ENCODE results near the gene PRKG1. TPM values are rescaled to one million over a fixed set of nuclear protein-coding genes. Genes with fewer than 3 reads are reported as not detected.

Gene PRKG1
- total and polyA plus RNA-seq, 8 donors = 1.2 to 9.6 (median 2.9) TPM

DNA sequence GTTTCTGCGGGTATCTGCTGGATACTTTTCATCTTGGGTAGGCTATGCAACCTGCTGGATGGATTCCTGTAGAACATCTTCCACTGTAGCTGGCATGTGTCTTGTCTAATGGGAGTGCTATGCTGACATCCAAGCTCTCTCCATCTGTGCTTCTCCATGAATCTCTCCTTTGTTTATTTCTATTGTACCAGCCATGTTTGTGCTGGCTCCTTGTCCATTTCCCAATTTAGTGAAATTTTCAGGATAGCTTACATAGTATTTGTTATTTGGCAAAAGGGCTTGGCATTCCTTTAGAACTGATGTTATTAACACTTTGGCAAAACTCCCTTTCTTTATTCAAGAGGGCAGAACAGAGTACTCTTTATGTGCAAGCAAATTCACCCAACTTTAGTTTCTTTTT, 427.1 kb downstream of the PRKG1 start:
- no peaks in the 10 kb centered on the region for H3K36me3 ChIP-seq
- WGBS, 2 donors = 91 to 94% methylated on average over 1 of the region's 1 CpG
- no peak overlapping the region for H3K4me3 ChIP-seq
- no peaks in the 10 kb centered on the region for H3K27me3 ChIP-seq
- ATAC-seq (no peak), DNase-seq (no peak), FAIRE-seq (no peak)
- H3K27ac ChIP-seq = no peak overlapping the region
- no peaks in the 10 kb centered on the region for H3K4me1 ChIP-seq
- TF ChIP-seq, protein P1, sequence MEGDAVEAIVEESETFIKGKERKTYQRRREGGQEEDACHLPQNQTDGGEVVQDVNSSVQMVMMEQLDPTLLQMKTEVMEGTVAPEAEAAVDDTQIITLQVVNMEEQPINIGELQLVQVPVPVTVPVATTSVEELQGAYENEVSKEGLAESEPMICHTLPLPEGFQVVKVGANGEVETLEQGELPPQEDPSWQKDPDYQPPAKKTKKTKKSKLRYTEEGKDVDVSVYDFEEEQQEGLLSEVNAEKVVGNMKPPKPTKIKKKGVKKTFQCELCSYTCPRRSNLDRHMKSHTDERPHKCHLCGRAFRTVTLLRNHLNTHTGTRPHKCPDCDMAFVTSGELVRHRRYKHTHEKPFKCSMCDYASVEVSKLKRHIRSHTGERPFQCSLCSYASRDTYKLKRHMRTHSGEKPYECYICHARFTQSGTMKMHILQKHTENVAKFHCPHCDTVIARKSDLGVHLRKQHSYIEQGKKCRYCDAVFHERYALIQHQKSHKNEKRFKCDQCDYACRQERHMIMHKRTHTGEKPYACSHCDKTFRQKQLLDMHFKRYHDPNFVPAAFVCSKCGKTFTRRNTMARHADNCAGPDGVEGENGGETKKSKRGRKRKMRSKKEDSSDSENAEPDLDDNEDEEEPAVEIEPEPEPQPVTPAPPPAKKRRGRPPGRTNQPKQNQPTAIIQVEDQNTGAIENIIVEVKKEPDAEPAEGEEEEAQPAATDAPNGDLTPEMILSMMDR (IDR thresholded peaks at IDR 0.05) = no peak
- intact Hi-C loops (cut with DNase I) = no loop called here
- H3K9me3 ChIP-seq = no peaks in the 10 kb centered on the region

DNA sequence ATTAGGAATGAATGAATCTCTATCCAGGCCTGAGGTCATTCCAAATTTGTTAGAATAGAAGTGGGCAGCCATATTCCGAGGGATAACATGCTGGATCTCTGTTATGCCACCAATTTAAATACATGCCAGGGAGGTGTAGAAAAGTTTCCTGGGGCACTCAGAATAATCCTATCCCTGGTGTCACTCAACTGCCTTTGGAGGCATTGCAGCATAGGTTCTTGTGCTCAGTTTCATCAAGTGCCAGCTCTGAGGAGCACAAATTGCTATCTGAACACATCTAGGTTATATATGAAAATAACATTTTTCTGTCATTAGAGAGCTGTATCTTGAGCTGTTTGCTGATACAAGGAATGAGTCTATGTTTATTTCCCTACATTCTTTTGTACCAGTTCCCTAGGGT, 427.8 kb downstream of the PRKG1 start:
- WGBS, 2 donors = 94 to 100% methylated on average over 1 of the region's 1 CpG
- H3K27ac ChIP-seq = no peak overlapping the region
- H3K36me3 ChIP-seq = no peaks in the 10 kb centered on the region
- no peaks in the 10 kb centered on the region for H3K9me3 ChIP-seq
- TF ChIP-seq, protein P1 (IDR thresholded peaks at IDR 0.05) = no peak
- DNase-seq (no peak), ATAC-seq (no peak), FAIRE-seq (no peak)
- no peaks in the 10 kb centered on the region for H3K27me3 ChIP-seq
- H3K4me1 ChIP-seq = no peaks in the 10 kb centered on the region
- intact Hi-C loops (cut with DNase I) = no loop called here
- no peak overlapping the region for H3K4me3 ChIP-seq

GRCh38 chr10:51503378-51503777, 429.1 kb downstream of the PRKG1 start:
- DNase-seq (no peak), ATAC-seq (no peak), FAIRE-seq (no peak)
- WGBS, 2 donors = 37 to 40% methylated on average over 1 of the region's 1 CpG
- H3K4me3 ChIP-seq = no peak overlapping the region
- intact Hi-C loops (cut with DNase I) = no loop called here
- H3K27me3 ChIP-seq = no peaks in the 10 kb centered on the region
- H3K27ac ChIP-seq = no peak overlapping the region
- TF ChIP-seq, protein P1 (IDR thresholded peaks at IDR 0.05) = no peak
- H3K36me3 ChIP-seq = no peaks in the 10 kb centered on the region
- H3K4me1 ChIP-seq = no peaks in the 10 kb centered on the region
- H3K9me3 ChIP-seq = no peaks in the 10 kb centered on the region

DNA sequence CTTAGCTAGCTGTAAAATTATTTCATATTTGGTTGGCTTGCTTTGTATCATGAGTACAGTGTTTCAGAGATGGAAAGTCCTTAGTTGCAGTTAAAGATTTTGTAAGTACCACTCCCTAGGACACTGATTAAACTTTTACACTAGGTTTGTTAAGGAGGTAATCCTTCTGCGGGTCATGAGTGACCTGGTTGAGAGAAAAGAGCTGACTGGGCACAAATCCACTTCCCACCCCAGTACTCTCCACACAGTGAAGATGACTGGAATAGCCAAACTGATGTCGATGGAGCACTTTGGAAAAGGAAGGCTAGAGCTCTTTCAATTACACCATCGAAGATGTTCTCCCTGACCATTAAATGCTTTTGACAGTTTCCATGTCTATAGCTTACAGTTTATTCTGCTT, 433.2 kb downstream of the PRKG1 start:
- Histone ChIP-seq H3K36me3 (no peaks in the 10 kb centered on the region), H3K27ac (no peak overlapping the region), H3K4me1 (no peaks in the 10 kb centered on the region), H3K9me3 (no peaks in the 10 kb centered on the region), H3K27me3 (no peaks in the 10 kb centered on the region), H3K4me3 (no peak overlapping the region)
- no peak for DNase-seq
- ATAC-seq = no peak
- intact Hi-C loops (cut with DNase I) = no loop called here
- FAIRE-seq = no peak
- TF ChIP-seq, protein P1 (IDR thresholded peaks at IDR 0.05) = no peak
- WGBS, 2 donors = 97 to 99% methylated on average over 3 of the region's 3 CpGs

DNA sequence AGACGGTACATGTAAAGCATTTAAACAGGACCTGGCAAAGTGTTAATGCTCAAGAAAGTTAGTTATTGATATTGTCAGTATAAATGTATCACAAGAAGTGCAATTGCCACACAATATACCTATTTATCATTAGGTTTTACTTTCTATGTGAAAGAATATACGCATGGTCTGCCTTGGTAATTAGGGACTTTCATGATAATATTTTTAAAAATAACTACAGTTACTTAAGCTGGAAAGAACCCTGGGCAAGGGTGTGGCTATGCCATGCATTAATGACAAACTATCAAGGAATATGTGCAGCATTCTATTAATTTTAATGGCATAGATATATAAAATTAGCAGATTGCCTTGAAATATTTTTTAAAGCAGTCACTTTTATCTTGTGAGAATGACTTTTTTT, 433.9 kb downstream of the PRKG1 start:
- no peaks in the 10 kb centered on the region for H3K27me3 ChIP-seq
- DNase-seq = no peak
- no peak for ATAC-seq
- TF ChIP-seq, protein P1 (IDR thresholded peaks at IDR 0.05) = no peak
- intact Hi-C loops (cut with DNase I) = no loop called here
- no peaks in the 10 kb centered on the region for H3K36me3 ChIP-seq
- FAIRE-seq = no peak
- 89 to 98% methylated on average over 2 of the region's 2 CpGs for WGBS, 2 donors
- no peak overlapping the region for H3K27ac ChIP-seq
- H3K4me1 ChIP-seq = no peaks in the 10 kb centered on the region
- no peaks in the 10 kb centered on the region for H3K9me3 ChIP-seq
- no peak overlapping the region for H3K4me3 ChIP-seq
